Activated T-cell treated with anti-CD3 and anti-CD28 coated beads for 4 hours (primary cell): ENCODE measurements around the gene SON.
"Not testable (repeated sequence)": the region's sequence is repeated elsewhere in the genome, so short reads cannot be mapped to it uniquely, and the experiment has no call there.

ENCODE experiments used
- DNase-seq: peaks from one replicate; pipeline ENCODE4 v3.0.0-alpha.2; 2020

SON gene

GRCh38 chr21:33542640-33543504 is at the start of gene SON:
Gene SON (plus strand): TSS chr21:33543038. CDS start chr21:33543093, 55 bp downstream.
- DNase-seq = peak; percentile 94

GRCh38 chr21:33493756-33494155 is 49.1 kb upstream of the SON start:
- DNase-seq = no peak

GRCh38 chr21:33495743-33496142 is 47.1 kb upstream of the SON start:
- no peak for DNase-seq

- no peak for DNase-seq
These were observed 46.5 kb upstream of the SON start for GRCh38 chr21:33496345-33496744.

- no peak for DNase-seq
These were observed 37.0 kb upstream of the SON start for GRCh38 chr21:33505833-33506232.

- not testable (repeated sequence) for DNase-seq
These were observed 35.8 kb upstream of the SON start for GRCh38 chr21:33507003-33507402.

- no peak for DNase-seq
These were observed 32.0 kb upstream of the SON start for GRCh38 chr21:33510826-33511225.

- no peak for DNase-seq
These were observed 31.2 kb upstream of the SON start for GRCh38 chr21:33511639-33512038.

- DNase-seq = no peak
These were observed 30.4 kb upstream of the SON start for GRCh38 chr21:33512481-33512880.

- DNase-seq = no peak
These were observed 28.6 kb upstream of the SON start for GRCh38 chr21:33514229-33514628.

GRCh38 chr21:33518899-33519298 is 23.9 kb upstream of the SON start:
- no peak for DNase-seq

GRCh38 chr21:33522297-33522952 is 20.4 kb upstream of the SON start:
- no peak for DNase-seq

- DNase-seq = no peak
These were observed 19.9 kb upstream of the SON start for GRCh38 chr21:33522953-33523349.

GRCh38 chr21:33531007-33531406 is 11.8 kb upstream of the SON start:
- DNase-seq = no peak

- no peak for DNase-seq
These were observed 5.6 kb upstream of the SON start for GRCh38 chr21:33537212-33537611.

GRCh38 chr21:33539616-33540015 is 3.2 kb upstream of the SON start:
- DNase-seq = no peak

- DNase-seq = no peak
These were observed 2.1 kb upstream of the SON start for GRCh38 chr21:33540711-33541104.

GRCh38 chr21:33541105-33541711 is 1.6 kb upstream of the SON start:
- DNase-seq = no peak

GRCh38 chr21:33541756-33542639 is 840 bp upstream of the SON start, which contains the start of gene GART:
Gene GART (minus strand): TSS chr21:33542117. CDS start chr21:33539315, 2,802 bp downstream.
- DNase-seq = peak; percentile 68

- peak; percentile 50 for DNase-seq
These were observed 779 bp downstream of the SON start for GRCh38 chr21:33543505-33544129.

GRCh38 chr21:33544451-33545195 is 1.8 kb downstream of the SON start:
- no peak for DNase-seq

- no peak for DNase-seq
These were observed 3.2 kb downstream of the SON start for GRCh38 chr21:33546086-33546485.
